ENCODE results near the gene ADAR.

ADAR gene

GRCh38 chr1:154557939-154558719, 49.9 kb downstream of the ADAR start, which contains the start of gene UBE2Q1:
Gene UBE2Q1 (minus strand): TSS chr1:154558662. CDS start chr1:154558553, 109 bp downstream.
- H2BK5ac ChIP-seq (ENCODE audit: low read depth, low read length, poor library complexity, severe bottlenecking) = peak within 1 kb of the TSS; percentile 53
- peak within 1 kb of the TSS; percentile 91 for H3K9ac ChIP-seq (ENCODE audit: low read length)
- peaks cover 13% of the 10 kb centered on the region for H3K4me1 ChIP-seq (ENCODE audit: control insufficient read depth, insufficient read depth, low read depth, low read length)
- no peak within 1 kb of the TSS for H2AK5ac ChIP-seq (ENCODE audit: low read length, severe bottlenecking)
- H2BK120ac ChIP-seq (ENCODE audit: low read depth, low read length) = peak within 1 kb of the TSS; percentile 95
- peak within 1 kb of the TSS; percentile 87 to 96 for H3K14ac ChIP-seq (ENCODE audit: low read length in 2 of 2)
- H3K4ac ChIP-seq (ENCODE audit: low read depth in 1 of 2, low read length in 2 of 2) = peak within 1 kb of the TSS; percentile 75
- peak within 1 kb of the TSS; percentile 89 for H3K27ac ChIP-seq (ENCODE audit: low read length, poor library complexity, severe bottlenecking)
- peaks cover 21% of the 10 kb centered on the region for H3K79me1 ChIP-seq (replicated peaks; ENCODE audit: low read length, poor library complexity, severe bottlenecking)
- H3K18ac ChIP-seq (ENCODE audit: low read depth in 1 of 2, low read length in 2 of 2) = peak within 1 kb of the TSS; percentile 78 to 89
- H3K4me3 ChIP-seq (ENCODE audit: insufficient read depth in 1 of 2, low read depth in 1 of 2, low read length in 2 of 2) = peak within 1 kb of the TSS; percentile 84 to 89
- H4K91ac ChIP-seq (ENCODE audit: low read length) = peak within 1 kb of the TSS; percentile 97
- H2BK15ac ChIP-seq (ENCODE audit: low read depth, poor library complexity, severe bottlenecking) = peak within 1 kb of the TSS; percentile 90
- peaks cover 21 to 30% of the 10 kb centered on the region in 2 experiments for H3K36me3 ChIP-seq (ENCODE audit: control insufficient read depth in 1 of 2, insufficient read depth in 2 of 2, low read depth in 1 of 2, low read length in 2 of 2)
- no peaks in the 10 kb centered on the region for H3K27me3 ChIP-seq (ENCODE audit: control insufficient read depth in 1 of 2, insufficient read depth in 1 of 2, low read length in 2 of 2)
- H4K8ac ChIP-seq (ENCODE audit: low read length) = peak within 1 kb of the TSS; percentile 95
- no peaks in the 10 kb centered on the region for H3K9me3 ChIP-seq (ENCODE audit: control insufficient read depth, low read length)
- no peak within 1 kb of the TSS for H3K23ac ChIP-seq (ENCODE audit: low read length in 2 of 2)
- 1% methylated on average over 34 of the region's 69 CpGs for WGBS
- H2AFZ ChIP-seq (ENCODE audit: low read depth, low read length) = peak within 1 kb of the TSS; percentile 62
- H2BK12ac ChIP-seq (ENCODE audit: low read length in 2 of 2) = peak within 1 kb of the TSS in 1 of 2 experiments; percentile 61
- DNase-seq = peak; percentile 47
- peak within 1 kb of the TSS; percentile 75 for H3K4me2 ChIP-seq (ENCODE audit: low read length, poor library complexity, severe bottlenecking)

- Histone ChIP-seq H3K27me3 (ENCODE audit: control insufficient read depth in 1 of 2, insufficient read depth in 1 of 2, low read length in 2 of 2) (no peaks in the 10 kb centered on the region), H3K14ac (ENCODE audit: low read length in 2 of 2) (peak overlapping the region in 1 of 2 experiments; percentile 67), H2AFZ (ENCODE audit: low read depth, low read length) (no peak overlapping the region), H3K9me3 (ENCODE audit: control insufficient read depth, low read length) (no peaks in the 10 kb centered on the region), H4K91ac (ENCODE audit: low read length) (no peak overlapping the region), H3K23ac (ENCODE audit: low read length in 2 of 2) (no peak overlapping the region), H3K4me3 (ENCODE audit: insufficient read depth in 1 of 2, low read depth in 1 of 2, low read length in 2 of 2) (peak overlapping the region; percentile 84 to 89), H3K4me1 (ENCODE audit: control insufficient read depth, insufficient read depth, low read depth, low read length) (peaks cover 13% of the 10 kb centered on the region), H3K4me2 (ENCODE audit: low read length, poor library complexity, severe bottlenecking) (peak overlapping the region; percentile 67), H3K4ac (ENCODE audit: low read depth in 1 of 2, low read length in 2 of 2) (peak overlapping the region in 1 of 2 experiments; percentile 6), H3K18ac (ENCODE audit: low read depth in 1 of 2, low read length in 2 of 2) (no peak overlapping the region), H2AK5ac (ENCODE audit: low read length, severe bottlenecking) (no peak overlapping the region), H4K8ac (ENCODE audit: low read length) (no peak overlapping the region), H2BK5ac (ENCODE audit: low read depth, low read length, poor library complexity, severe bottlenecking) (no peak overlapping the region), H2BK15ac (ENCODE audit: low read depth, poor library complexity, severe bottlenecking) (no peak overlapping the region), H3K36me3 (ENCODE audit: control insufficient read depth in 1 of 2, insufficient read depth in 2 of 2, low read depth in 1 of 2, low read length in 2 of 2) (peaks cover 26 to 37% of the 10 kb centered on the region in 2 experiments), H3K27ac (ENCODE audit: low read length, poor library complexity, severe bottlenecking) (no peak overlapping the region), H2BK120ac (ENCODE audit: low read depth, low read length) (no peak overlapping the region), H3K9ac (ENCODE audit: low read length) (peak overlapping the region; percentile 89), H2BK12ac (ENCODE audit: low read length in 2 of 2) (no peak overlapping the region), H3K79me1 (replicated peaks; ENCODE audit: low read length, poor library complexity, severe bottlenecking) (peaks cover 27% of the 10 kb centered on the region)
- DNase-seq = no peak
- WGBS = 26% methylated on average over 5 of the region's 7 CpGs
Observed at GRCh38 chr1:154557248-154557938, 50.6 kb downstream of the ADAR start.

GRCh38 chr1:154556422-154556821, 51.6 kb downstream of the ADAR start:
- peak overlapping the region; percentile 67 for H3K4me2 ChIP-seq (ENCODE audit: low read length, poor library complexity, severe bottlenecking)
- no peaks in the 10 kb centered on the region for H3K27me3 ChIP-seq (ENCODE audit: control insufficient read depth in 1 of 2, insufficient read depth in 1 of 2, low read length in 2 of 2)
- peak overlapping the region in 1 of 2 experiments; percentile 89 for H3K4me3 ChIP-seq (ENCODE audit: insufficient read depth in 1 of 2, low read depth in 1 of 2, low read length in 2 of 2)
- H3K4ac ChIP-seq (ENCODE audit: low read depth in 1 of 2, low read length in 2 of 2) = no peak overlapping the region
- 20% methylated on average over 4 of the region's 4 CpGs for WGBS
- no peak overlapping the region for H2BK12ac ChIP-seq (ENCODE audit: low read length in 2 of 2)
- H3K4me1 ChIP-seq (ENCODE audit: control insufficient read depth, insufficient read depth, low read depth, low read length) = peaks cover 14% of the 10 kb centered on the region
- H2BK5ac ChIP-seq (ENCODE audit: low read depth, low read length, poor library complexity, severe bottlenecking) = no peak overlapping the region
- H3K9me3 ChIP-seq (ENCODE audit: control insufficient read depth, low read length) = no peaks in the 10 kb centered on the region
- no peak overlapping the region for H3K14ac ChIP-seq (ENCODE audit: low read length in 2 of 2)
- H2AFZ ChIP-seq (ENCODE audit: low read depth, low read length) = no peak overlapping the region
- no peak overlapping the region for H3K18ac ChIP-seq (ENCODE audit: low read depth in 1 of 2, low read length in 2 of 2)
- H3K36me3 ChIP-seq (ENCODE audit: control insufficient read depth in 1 of 2, insufficient read depth in 2 of 2, low read depth in 1 of 2, low read length in 2 of 2) = peaks cover 36 to 47% of the 10 kb centered on the region in 2 experiments
- H3K79me1 ChIP-seq (replicated peaks; ENCODE audit: low read length, poor library complexity, severe bottlenecking) = peaks cover 37% of the 10 kb centered on the region
- H2BK120ac ChIP-seq (ENCODE audit: low read depth, low read length) = no peak overlapping the region
- H3K27ac ChIP-seq (ENCODE audit: low read length, poor library complexity, severe bottlenecking) = no peak overlapping the region
- peak overlapping the region; percentile 89 for H3K9ac ChIP-seq (ENCODE audit: low read length)
- H2BK15ac ChIP-seq (ENCODE audit: low read depth, poor library complexity, severe bottlenecking) = no peak overlapping the region
- peak; percentile 30 for DNase-seq
- no peak overlapping the region for H3K23ac ChIP-seq (ENCODE audit: low read length in 2 of 2)
- no peak overlapping the region for H4K8ac ChIP-seq (ENCODE audit: low read length)
- no peak overlapping the region for H4K91ac ChIP-seq (ENCODE audit: low read length)
- H2AK5ac ChIP-seq (ENCODE audit: low read length, severe bottlenecking) = no peak overlapping the region
